SK-N-SH (cell line): ENCODE results near the gene CDKAL1. TPM values are rescaled to one million over a fixed set of nuclear protein-coding genes. Genes with fewer than 3 reads are reported as not detected.
"Not testable (repeated sequence)": the region's sequence is repeated elsewhere in the genome, so short reads cannot be mapped to it uniquely, and the experiment has no call there.

ENCODE experiments used
- CTCF ChIA-PET: fragments of 300-600, 350-600 bp; formaldehyde crosslinking; extraction: SDS; loops from one replicate; lab custom pipeline; 2021; lab: Yijun Ruan, JAX
- POLR2A ChIA-PET: fragments of 350-600 bp; sonication (Branson Sonifier 250); formaldehyde crosslinking; extraction: SDS; loops from one replicate; lab custom pipeline; 2020; ENCODE audit warnings: antibody characterized with exemption, inconsistent platforms; lab: Yijun Ruan, JAX
- DNase-seq: peaks from one replicate; pipeline ENCODE4 v3.0.0; 2012
- H2AFZ ChIP-seq: fragments of 200-600 bp; sonication (generic); 2 replicates; pipeline ENCODE4 v1.8.1; 2016; ENCODE audit warnings: antibody characterized with exemption, mild to moderate bottlenecking, low read depth
- H3F3A ChIP-seq: fragments of 200-600 bp; sonication (generic); replicated peaks from 2 replicates; pipeline ENCODE3; 2016; ENCODE audit warnings: antibody characterized with exemption, mild to moderate bottlenecking; ENCODE audit not compliant: insufficient read depth
- H3K27ac ChIP-seq, 2 experiments: fragments of 200-500 bp in 1 of 2; fragments of 200-600 bp in 1 of 2; sonication (Bioruptor generic) in 1 of 2; sonication (generic), shearing (Covaris generic) in 1 of 2; 2 replicates each; pipeline versions ENCODE4 v1.5.1 to v1.6.1; 2014 to 2016; ENCODE audit warnings: low read depth in 2 of 2, inconsistent platforms in 1 of 2, low read length in 1 of 2, mild to moderate bottlenecking in 1 of 2, mixed read lengths in 1 of 2
- H3K27me3 ChIP-seq: fragments of 200-600 bp; sonication (generic), shearing (Covaris generic); 2 replicates; pipeline ENCODE4 v1.6.1; 2016; ENCODE audit warnings: mixed run types; ENCODE audit not compliant: insufficient read depth
- H3K36me3 ChIP-seq, 2 experiments: fragments of 200-500 bp in 1 of 2; fragments of 200-600 bp in 1 of 2; sonication (Bioruptor generic) in 1 of 2; sonication (generic) in 1 of 2; replicated peaks in 1 of 2; 2 replicates each; pipeline versions ENCODE3 to v1.5.1; 2014 to 2016; ENCODE audit warnings: low read length in 1 of 2, mild to moderate bottlenecking in 1 of 2; ENCODE audit not compliant: insufficient read depth in 2 of 2, control insufficient read depth in 1 of 2
- H3K4me1 ChIP-seq, 2 experiments: fragments of 200-500 bp in 1 of 2; fragments of 200-600 bp in 1 of 2; sonication (Bioruptor generic) in 1 of 2; sonication (generic), shearing (Covaris generic) in 1 of 2; 2 replicates each; pipeline versions ENCODE4 v1.5.1 to v1.6.1; 2014 to 2016; ENCODE audit warnings: low read depth in 1 of 2, low read length in 1 of 2, mixed run types in 1 of 2; ENCODE audit not compliant: insufficient read depth in 2 of 2, control insufficient read depth in 1 of 2
- H3K4me2 ChIP-seq: fragments of 200-600 bp; sonication (generic), shearing (Covaris generic); 2 replicates; pipeline ENCODE4 v1.6.1; 2017; ENCODE audit warnings: mixed run types
- H3K4me3 ChIP-seq, 2 experiments: fragments of 200-500 bp in 1 of 2; fragments of 200-600 bp in 1 of 2; sonication (Bioruptor generic) in 1 of 2; sonication (generic), shearing (Covaris generic) in 1 of 2; 2 replicates each; pipeline versions ENCODE4 v1.5.1 to v1.8.1; 2014 to 2016; ENCODE audit warnings: low read depth in 2 of 2, inconsistent platforms in 1 of 2, low read length in 1 of 2, mild to moderate bottlenecking in 1 of 2, mixed read lengths in 1 of 2, moderate library complexity in 1 of 2
- H3K79me2 ChIP-seq: fragments of 200-600 bp; sonication (generic); 2 replicates; pipeline ENCODE4 v1.8.1; 2017; ENCODE audit warnings: mild to moderate bottlenecking; ENCODE audit not compliant: insufficient read depth
- H3K9ac ChIP-seq: fragments of 200-600 bp; sonication (generic); 2 replicates; pipeline ENCODE4 v1.6.1; 2017; ENCODE audit warnings: mixed run types
- H3K9me2 ChIP-seq: fragments of 200-600 bp; sonication (generic); 2 replicates; pipeline ENCODE4 v1.6.1; 2017; ENCODE audit warnings: mixed run types
- H3K9me3 ChIP-seq: fragments of 200-600 bp; sonication (generic); 2 replicates; pipeline ENCODE4 v1.6.1; 2017; ENCODE audit warnings: mixed run types, mild to moderate bottlenecking, moderate library complexity
- H4K20me1 ChIP-seq: fragments of 200-600 bp; sonication (generic); 2 replicates; pipeline ENCODE4 v1.6.1; 2017; ENCODE audit warnings: mild to moderate bottlenecking, mixed run types; ENCODE audit not compliant: insufficient read depth
- CHD2 ChIP-seq: fragments of 150-350 bp; IDR thresholded peaks from 2 replicates; pipeline ENCODE4 v1.6.1; 2018; ENCODE audit warnings: low read length; ENCODE audit not compliant: partially characterized antibody
- ELF1 ChIP-seq: IDR thresholded peaks from 2 replicates; pipeline ENCODE4 v1.4.0; 2012
- FOXJ3 ChIP-seq: sonication (generic); formaldehyde crosslinking; IDR thresholded peaks from 2 replicates; pipeline ENCODE4 v1.5.1; 2020; ENCODE audit warnings: mild to moderate bottlenecking, missing genetic modification reagents
- FOXM1 ChIP-seq: IDR thresholded peaks from 2 replicates; pipeline ENCODE4 v1.4.0; 2012; ENCODE audit warnings: low read depth, mild to moderate bottlenecking
- JUND ChIP-seq: IDR thresholded peaks from 2 replicates; pipeline ENCODE4 v1.4.0; 2012
- MEF2A ChIP-seq: IDR thresholded peaks from 2 replicates; pipeline ENCODE4 v1.4.0; 2012; ENCODE audit warnings: low read depth, borderline replicate concordance
- MXI1 ChIP-seq: IDR thresholded peaks from 2 replicates; pipeline ENCODE4 v1.6.1; 2012; ENCODE audit warnings: mild to moderate bottlenecking, low read depth, low read length, improper control_type of control experiment
- NFIC ChIP-seq: IDR thresholded peaks from 2 replicates; pipeline ENCODE4 v1.4.0; 2012; ENCODE audit warnings: borderline replicate concordance
- NRF1 ChIP-seq: IDR thresholded peaks from 2 replicates; pipeline ENCODE4 v1.6.1; 2012; ENCODE audit warnings: low read depth, mild to moderate bottlenecking, low read length
- POLR2AphosphoS5 ChIP-seq: IDR thresholded peaks from 2 replicates; pipeline ENCODE4 v1.6.1; 2012; ENCODE audit warnings: low read depth, low read length
- RCOR1 ChIP-seq: fragments of 150-350 bp; IDR thresholded peaks from 2 replicates; pipeline ENCODE4 v1.6.1; 2017; ENCODE audit warnings: antibody characterized with exemption, low read length
- RXRA ChIP-seq: IDR thresholded peaks from 2 replicates; pipeline ENCODE4 v1.4.0; 2012; ENCODE audit warnings: low read depth, mild to moderate bottlenecking, borderline replicate concordance
- TAF1 ChIP-seq: IDR thresholded peaks from 2 replicates; pipeline ENCODE4 v1.6.1; 2012; ENCODE audit warnings: low read depth, mild to moderate bottlenecking, low read length, moderate library complexity, borderline replicate concordance
- WGBS: methylation state at CpG from one replicate; pipeline ENCODE4 v1.1.6; 2017; ENCODE audit warnings: low lambda C conversion rate; 5-methylcytosine and 5-hydroxymethylcytosine counted together
- polyA plus RNA-seq, 3 experiments: library from polyadenylated mRNA; depleted of rRNA; stranded (reverse); fragments of >200 nt; gene quantifications; 2 replicates each; pipeline ENCODE4 v1.2.3, GENCODE V29; 2012
- TF ChIP-seq, protein P1 (sequence below): IDR thresholded peaks from 2 replicates; pipeline ENCODE4 v1.4.0; 2012; ENCODE audit warnings: low read depth
- TF ChIP-seq, protein P2 (sequence below): IDR thresholded peaks from 2 replicates; pipeline ENCODE4 v1.4.0; 2012; ENCODE audit warnings: low read depth, borderline replicate concordance
- TF ChIP-seq, protein P3 (sequence below): fragments of 200-600 bp; sonication (generic); IDR thresholded peaks from 2 replicates; pipeline ENCODE4 v1.6.1; 2017; ENCODE audit warnings: antibody characterized with exemption, mild to moderate bottlenecking, moderate library complexity

Gene CDKAL1
- polyA plus RNA-seq, 1 of the 3 experiments (the other 2 are of a cell fraction), result 2.6 TPM

DNA sequence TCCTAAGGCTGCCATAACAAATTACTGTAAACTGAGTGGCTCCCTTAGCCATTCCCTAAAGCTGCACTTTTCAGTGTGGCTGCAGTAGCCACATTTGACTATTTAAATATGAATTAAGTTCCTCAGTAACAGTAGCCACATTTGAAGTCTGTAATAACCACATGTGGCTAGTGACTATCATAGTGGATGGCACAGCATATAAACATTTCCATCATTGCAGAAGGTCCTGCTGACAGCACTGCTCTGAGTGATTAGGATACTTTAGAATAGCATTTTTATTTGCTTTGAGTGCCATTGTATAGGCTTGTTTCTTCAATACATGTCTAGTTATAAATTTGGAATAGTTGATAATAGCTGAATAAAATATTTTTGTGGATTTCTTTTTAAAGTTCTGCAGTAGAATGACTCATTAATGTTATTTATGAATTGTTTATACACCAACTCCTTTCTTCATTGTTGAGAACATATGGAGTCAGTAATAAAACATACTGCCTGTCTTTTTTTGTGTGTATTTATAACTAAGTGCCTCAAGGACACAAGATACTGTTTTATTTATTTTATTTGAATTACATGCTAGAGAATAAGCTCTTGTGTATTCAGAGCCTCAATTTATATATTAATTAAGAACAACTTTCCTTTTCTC lies 217.2 kb downstream of the CDKAL1 start:
- no peak for DNase-seq
- no peaks in the 10 kb centered on the region for H3K36me3 ChIP-seq
- no peaks in the 10 kb centered on the region for H4K20me1 ChIP-seq
- TF ChIP-seq CHD2 (no peak), NFIC (no peak), FOXJ3 (CRISPR knock-in tag) (no peak), RCOR1 (no peak), MXI1 (no peak), RXRA (no peak), ELF1 (no peak), POLR2AphosphoS5 (no peak), MEF2A (no peak)
- TF ChIP-seq, protein P1, sequence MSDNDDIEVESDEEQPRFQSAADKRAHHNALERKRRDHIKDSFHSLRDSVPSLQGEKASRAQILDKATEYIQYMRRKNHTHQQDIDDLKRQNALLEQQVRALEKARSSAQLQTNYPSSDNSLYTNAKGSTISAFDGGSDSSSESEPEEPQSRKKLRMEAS, result no peak
- TF ChIP-seq, protein P2, sequence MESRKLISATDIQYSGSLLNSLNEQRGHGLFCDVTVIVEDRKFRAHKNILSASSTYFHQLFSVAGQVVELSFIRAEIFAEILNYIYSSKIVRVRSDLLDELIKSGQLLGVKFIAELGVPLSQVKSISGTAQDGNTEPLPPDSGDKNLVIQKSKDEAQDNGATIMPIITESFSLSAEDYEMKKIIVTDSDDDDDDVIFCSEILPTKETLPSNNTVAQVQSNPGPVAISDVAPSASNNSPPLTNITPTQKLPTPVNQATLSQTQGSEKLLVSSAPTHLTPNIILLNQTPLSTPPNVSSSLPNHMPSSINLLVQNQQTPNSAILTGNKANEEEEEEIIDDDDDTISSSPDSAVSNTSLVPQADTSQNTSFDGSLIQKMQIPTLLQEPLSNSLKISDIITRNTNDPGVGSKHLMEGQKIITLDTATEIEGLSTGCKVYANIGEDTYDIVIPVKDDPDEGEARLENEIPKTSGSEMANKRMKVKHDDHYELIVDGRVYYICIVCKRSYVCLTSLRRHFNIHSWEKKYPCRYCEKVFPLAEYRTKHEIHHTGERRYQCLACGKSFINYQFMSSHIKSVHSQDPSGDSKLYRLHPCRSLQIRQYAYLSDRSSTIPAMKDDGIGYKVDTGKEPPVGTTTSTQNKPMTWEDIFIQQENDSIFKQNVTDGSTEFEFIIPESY, result no peak
- no peak overlapping the region for H2AFZ ChIP-seq
- no peak overlapping the region for H3K4me3 ChIP-seq
- no peaks in the 10 kb centered on the region for H3K9me2 ChIP-seq
- H3K9me3 ChIP-seq, result no peaks in the 10 kb centered on the region
- peaks cover 0 to 11% of the 10 kb centered on the region in 2 experiments; a peak in 1 of 4 replicates for H3K4me1 ChIP-seq
- H3K79me2 ChIP-seq, result peaks cover 6% of the 10 kb centered on the region; the same call in 1 of the 2 replicates
- H3K27me3 ChIP-seq, result no peaks in the 10 kb centered on the region
- H3K4me2 ChIP-seq, result no peak overlapping the region
- no peak overlapping the region for H3K9ac ChIP-seq
- ChIA-PET POLR2A (no interaction called here), CTCF (no interaction called here)
- H3K27ac ChIP-seq, result no peak overlapping the region
- H3F3A ChIP-seq, result peaks cover 5% of the 10 kb centered on the region

DNA sequence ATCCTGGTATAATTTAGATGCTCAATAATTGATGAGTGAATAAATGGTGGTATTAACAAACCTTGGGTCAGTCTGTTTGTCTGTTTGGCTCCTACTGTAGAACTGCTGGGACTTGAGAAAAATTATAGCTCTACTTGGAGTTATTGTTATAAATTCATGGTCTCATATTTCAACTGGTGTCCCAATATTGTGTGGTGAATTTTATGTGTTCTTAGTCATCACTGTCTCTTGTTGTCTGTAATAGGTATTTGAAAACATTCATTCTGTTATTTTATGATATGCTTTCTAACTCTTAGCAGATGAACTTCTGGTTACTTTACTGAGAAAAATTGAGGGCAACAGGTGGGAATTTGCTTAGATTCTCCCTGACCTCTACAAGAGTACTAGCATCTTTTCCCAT lies 221.4 kb downstream of the CDKAL1 start:
- Histone ChIP-seq H3K9me2 (no peaks in the 10 kb centered on the region), H3F3A (peaks cover 9% of the 10 kb centered on the region)
- POLR2A ChIA-PET, result no interaction called here

DNA sequence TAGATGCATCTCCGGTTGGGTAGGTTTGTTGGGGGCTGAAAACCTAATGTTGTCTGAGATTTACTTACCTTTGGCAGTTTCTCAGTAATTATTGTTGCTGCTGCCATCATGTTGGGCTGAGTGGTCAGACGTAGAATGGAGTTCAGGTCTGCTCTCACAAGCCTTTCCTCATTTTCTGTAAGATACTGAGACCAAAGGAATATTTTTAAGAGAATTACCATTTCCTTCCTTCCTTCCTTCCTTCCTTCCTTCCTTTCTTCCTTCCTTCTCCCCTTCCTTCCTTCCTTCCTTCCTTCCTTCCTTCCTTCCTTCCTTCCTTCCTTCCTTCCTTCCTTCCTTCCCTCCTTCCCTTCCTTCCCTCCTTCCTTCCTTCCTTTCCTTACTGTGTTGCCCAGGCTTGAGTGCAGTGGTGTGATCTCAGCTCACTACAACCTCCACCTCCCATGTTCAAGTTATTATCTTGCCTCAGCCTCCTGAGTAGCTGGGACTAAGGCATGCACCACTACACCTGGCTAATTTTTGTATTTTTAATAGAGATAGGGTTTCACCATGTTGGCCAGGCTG lies 222.4 kb downstream of the CDKAL1 start:
- H3K79me2 ChIP-seq, H3K9me2 ChIP-seq, H3K27me3 ChIP-seq, H3K4me2 ChIP-seq, H3K9ac ChIP-seq, H3F3A ChIP-seq, H3K27ac ChIP-seq, H4K20me1 ChIP-seq, POLR2A ChIA-PET, H2AFZ ChIP-seq, DNase-seq, CTCF ChIA-PET, H3K4me3 ChIP-seq, H3K9me3 ChIP-seq: not testable (repeated sequence)
- H3K36me3 ChIP-seq, result peaks cover 3 to 12% of the 10 kb centered on the region in 2 experiments
- WGBS, result 97% methylated on average over 2 of the region's 2 CpGs
- peaks cover 0 to 17% of the 10 kb centered on the region in 2 experiments; a peak in 2 of 4 replicates for H3K4me1 ChIP-seq

More for the DNA sequence above, 221.4 kb downstream of the CDKAL1 start:
- Histone ChIP-seq H4K20me1 (no peaks in the 10 kb centered on the region), H3K4me1 (peaks cover 0 to 22% of the 10 kb centered on the region in 2 experiments; a peak in 2 of 4 replicates), H3K79me2 (peaks cover 6% of the 10 kb centered on the region; the same call in 1 of the 2 replicates), H2AFZ (no peak overlapping the region), H3K9me3 (no peaks in the 10 kb centered on the region), H3K27me3 (no peaks in the 10 kb centered on the region), H3K4me3 (no peak overlapping the region), H3K9ac (no peak overlapping the region), H3K36me3 (peaks cover 2 to 4% of the 10 kb centered on the region in 2 experiments), H3K27ac (no peak overlapping the region), H3K4me2 (no peak overlapping the region)
- TF ChIP-seq TAF1, result no peak
- TF ChIP-seq FOXM1, result no peak
- TF ChIP-seq, protein P3, sequence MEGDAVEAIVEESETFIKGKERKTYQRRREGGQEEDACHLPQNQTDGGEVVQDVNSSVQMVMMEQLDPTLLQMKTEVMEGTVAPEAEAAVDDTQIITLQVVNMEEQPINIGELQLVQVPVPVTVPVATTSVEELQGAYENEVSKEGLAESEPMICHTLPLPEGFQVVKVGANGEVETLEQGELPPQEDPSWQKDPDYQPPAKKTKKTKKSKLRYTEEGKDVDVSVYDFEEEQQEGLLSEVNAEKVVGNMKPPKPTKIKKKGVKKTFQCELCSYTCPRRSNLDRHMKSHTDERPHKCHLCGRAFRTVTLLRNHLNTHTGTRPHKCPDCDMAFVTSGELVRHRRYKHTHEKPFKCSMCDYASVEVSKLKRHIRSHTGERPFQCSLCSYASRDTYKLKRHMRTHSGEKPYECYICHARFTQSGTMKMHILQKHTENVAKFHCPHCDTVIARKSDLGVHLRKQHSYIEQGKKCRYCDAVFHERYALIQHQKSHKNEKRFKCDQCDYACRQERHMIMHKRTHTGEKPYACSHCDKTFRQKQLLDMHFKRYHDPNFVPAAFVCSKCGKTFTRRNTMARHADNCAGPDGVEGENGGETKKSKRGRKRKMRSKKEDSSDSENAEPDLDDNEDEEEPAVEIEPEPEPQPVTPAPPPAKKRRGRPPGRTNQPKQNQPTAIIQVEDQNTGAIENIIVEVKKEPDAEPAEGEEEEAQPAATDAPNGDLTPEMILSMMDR, result no peak
- no peak for TF ChIP-seq CHD2
- no peak for TF ChIP-seq JUND
- TF ChIP-seq NRF1, result no peak
- no peak for DNase-seq
- CTCF ChIA-PET, result no interaction called here
